ENCODE measurements around the gene SMYD4.
"Not testable (repeated sequence)": the region's sequence is repeated elsewhere in the genome, so short reads cannot be mapped to it uniquely, and the experiment has no call there.

SMYD4 gene

DNA sequence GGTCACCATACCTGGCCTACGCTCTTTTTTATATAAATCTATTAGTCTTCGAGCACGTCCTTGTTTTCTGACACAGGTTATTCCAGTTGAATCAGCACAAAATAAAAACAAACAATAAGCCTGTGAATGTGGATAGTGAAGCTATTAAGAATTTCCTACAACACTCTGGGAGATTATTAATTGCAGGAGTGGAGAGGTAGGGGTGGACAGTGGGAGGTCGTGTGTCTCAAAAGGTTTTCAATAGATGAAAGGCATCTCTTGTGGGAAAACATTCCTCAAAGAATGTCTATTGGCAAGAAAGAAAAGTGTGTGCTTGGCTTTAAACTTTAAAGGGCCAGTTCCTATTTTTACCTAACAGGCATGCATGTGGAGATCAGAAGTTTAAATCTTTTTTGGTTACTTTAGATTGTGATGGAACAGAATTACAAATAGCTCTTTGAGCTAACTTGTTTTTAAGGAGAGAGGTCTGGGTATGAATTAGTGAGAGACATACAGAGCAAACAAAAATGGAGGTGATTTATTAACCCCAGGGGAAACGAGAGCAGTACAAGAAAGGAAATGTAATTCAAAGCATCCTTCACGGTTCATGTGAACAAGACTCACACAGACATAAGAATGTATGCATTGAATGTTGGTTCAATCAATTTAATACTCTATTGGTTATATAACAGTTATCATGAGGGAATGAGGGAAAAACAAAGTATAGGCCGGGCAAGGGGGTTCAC is 9.0 kb downstream of the SMYD4 start:
- no peak for DNase-seq

DNA sequence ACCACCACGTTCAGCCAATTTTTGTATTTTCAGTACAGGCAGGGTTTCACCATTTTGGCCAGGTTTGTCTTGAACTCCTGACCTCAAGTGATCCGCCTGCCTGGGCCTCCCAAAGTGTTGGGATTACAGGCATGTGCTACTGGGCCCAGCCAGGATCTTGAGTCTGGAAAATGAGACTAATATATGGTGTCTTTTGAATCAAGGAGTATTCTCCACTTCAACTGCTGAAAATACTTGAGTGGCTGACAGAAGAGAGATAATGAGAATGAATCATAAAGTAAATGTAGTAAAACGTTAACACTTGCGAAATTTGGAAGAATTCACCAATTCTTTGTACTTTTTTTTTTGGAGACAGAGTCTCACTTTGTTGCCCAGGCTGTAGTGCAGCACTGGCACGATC is 16.6 kb downstream of the SMYD4 start:
- no peak for DNase-seq

DNA sequence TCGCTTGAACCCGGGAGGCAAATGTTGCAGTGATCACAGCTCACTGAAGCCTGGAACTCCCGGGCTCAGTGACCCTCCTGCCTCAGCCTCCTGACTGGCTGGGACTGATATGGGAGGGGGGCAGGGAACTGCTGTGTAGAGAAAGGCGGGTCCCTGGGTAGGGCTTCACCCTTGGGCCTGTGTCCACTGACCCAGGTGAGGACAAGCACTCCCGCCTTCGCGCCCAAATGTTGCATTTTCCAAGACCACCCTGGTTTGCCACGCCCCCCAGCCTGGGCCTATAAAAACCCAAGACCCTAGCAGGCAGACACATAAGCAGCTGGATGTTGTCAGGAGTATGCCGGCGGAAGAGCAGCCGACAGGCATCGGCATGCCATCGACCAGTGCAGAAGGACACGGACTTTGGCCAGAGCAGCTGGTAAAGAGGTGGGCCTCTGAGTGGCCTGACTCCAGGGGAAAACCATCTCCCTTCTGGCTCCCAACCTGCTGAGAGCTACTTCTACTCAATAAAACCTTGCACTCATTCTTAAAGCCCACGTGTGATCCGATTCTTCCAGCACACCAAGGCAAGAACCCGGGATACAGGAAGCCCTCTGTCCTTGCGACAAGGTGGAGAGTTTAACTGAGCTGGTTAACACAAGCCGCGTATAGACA is 19.1 kb downstream of the SMYD4 start:
- no peak for DNase-seq

DNA sequence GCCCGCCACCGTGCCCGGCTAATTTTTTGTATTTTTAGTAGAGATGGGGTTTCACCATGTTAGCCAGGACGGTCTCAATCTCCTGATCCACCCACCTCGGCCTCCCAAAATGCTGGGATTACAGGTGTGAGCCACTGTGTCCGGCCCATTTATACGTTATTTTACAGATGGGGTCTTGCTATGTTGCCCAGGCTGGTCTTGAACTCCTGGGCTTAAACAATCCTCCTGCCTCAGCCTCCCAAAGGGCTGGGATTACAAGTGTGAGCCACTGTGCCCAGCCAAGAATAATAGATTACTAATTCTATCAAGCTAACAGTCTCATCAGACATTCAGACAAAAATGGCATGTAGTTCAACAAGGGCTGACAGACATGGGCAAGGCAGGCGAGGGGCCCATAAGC is 19.9 kb downstream of the SMYD4 start:
- DNase-seq = not testable (repeated sequence)

DNA sequence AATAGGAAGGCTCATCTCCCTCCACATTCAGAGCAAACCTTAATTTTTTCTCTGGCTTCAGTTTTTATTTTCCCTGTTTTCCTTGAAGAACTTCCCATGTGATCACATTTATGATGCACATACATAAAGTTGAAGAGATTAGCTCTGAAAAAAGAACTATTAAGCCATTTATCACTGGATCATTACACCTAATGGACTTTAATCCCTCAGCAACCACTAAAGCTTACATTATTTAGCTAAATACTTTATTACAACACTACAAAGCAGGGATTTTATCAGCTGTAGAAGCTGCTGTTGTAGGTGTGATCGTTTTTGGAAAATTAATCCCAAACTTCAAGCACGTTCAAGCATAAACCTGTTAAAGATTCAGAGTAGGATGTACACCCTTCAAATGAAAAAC is 21.1 kb downstream of the SMYD4 start:
- DNase-seq = no peak

DNA sequence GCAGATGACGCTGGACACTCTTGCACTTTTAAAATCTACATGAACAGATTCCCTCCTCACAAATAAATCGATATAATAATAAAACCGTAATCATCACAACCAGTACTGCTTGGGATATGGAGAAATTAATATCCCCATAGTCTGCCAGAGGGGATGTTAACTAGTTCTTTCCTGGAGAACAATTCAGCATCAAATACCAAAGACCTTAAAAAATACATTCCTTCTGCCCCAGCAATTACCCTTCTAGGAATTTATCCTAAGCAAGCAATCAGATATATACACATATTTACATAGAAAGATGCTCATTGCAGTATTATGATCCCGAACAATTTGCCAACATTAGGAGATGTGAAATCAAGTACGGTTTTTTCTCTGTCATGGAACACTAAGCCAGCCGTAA is 21.8 kb downstream of the SMYD4 start:
- DNase-seq = no peak

DNA sequence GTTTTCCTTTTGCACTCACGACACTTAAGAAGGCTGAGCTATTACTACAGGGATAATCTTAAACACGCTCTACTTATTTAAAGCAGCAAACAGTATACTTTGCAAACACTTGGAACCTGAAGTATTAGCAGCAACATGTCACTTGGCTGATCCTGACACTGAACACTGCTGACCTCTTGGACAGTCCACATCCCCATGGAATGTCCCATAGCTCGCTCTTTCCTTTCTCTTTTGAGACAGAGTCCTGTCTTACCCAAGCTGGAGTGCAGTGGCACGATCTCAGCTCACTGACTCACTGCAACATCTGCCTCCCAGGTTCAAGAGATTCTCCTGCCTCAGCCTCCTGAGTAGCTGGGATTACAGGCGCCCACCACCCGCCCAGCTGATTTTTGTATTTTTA is 26.4 kb downstream of the SMYD4 start:
- DNase-seq = no peak

DNA sequence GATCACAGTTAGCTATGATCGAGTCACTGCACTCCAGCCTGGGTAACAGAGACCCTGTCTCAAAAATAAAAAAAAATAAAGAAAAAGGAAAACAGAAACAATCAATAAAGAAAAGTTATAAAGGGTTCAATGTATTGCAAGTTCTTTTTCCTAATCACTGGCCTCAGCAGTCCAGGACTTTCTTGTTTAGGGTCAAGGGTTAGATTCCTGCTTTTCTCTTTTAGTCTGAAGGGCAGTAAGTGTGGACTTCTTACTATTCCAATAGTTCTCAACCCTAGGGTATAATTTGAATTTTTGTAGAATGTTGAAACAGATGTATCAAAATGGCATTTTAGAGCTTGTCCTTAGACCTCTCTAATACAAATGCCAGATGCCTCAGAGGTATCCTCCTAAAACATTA is 27.3 kb downstream of the SMYD4 start:
- no peak for DNase-seq

DNA sequence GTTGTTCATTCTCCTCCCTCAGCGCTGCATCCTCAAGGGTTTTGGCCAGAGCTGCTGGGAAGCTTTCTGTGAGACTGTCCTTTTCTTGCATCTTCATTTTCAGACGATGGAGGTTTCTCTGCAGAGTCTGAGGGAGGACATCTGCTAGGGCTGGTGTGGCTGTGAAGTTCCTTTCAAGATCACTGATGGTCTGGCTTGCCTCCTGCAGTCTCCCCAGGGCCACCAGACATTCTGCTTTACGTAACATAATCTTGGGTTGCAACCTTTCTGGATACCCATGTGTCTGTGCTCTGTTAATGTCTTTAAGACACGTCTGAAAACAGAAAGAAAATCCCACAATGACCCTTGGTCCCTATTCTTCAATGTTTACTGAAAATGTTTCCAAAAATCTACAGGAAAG is 29.0 kb downstream of the SMYD4 start:
- no peak for DNase-seq

DNA sequence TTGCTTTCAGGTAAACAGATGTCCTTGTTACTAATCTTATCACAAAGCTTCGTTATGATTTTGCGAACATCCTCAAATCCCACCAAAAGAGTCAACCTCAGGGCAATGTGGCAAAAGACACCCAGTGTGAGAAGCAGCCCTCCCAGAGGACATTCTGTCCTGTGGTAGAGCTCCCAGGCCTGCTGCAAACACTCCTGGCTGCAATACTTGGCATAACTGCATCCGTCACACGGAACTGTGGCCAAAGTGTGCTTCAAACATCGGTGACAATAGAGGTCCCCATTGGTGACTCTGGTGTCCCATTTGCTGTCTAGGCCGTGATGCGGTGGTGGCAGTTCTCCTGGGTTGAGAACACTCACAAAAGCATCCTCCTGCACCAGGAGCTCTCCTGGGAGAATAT is 29.5 kb downstream of the SMYD4 start:
- DNase-seq = no peak

DNA sequence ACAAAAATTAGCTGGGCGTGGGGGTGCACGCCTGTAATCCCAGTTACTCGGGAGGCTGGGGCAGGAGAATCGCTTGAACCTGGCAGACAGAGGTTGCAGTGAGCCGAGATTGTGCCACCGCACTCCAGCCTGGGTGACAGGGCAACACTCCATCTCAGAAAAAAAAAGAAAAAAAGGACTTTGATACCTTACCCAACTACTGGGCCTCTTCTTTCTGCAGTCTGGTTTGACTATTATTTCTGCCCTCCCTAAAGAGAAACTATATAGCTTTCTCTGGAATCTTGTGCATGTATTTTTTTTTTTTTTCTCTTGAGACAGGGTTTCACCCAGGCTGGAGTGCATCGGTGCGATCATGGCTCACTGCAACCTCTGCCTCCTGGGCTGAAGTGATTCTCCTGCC is 31.9 kb downstream of the SMYD4 start:
- DNase-seq = not testable (repeated sequence)

DNA sequence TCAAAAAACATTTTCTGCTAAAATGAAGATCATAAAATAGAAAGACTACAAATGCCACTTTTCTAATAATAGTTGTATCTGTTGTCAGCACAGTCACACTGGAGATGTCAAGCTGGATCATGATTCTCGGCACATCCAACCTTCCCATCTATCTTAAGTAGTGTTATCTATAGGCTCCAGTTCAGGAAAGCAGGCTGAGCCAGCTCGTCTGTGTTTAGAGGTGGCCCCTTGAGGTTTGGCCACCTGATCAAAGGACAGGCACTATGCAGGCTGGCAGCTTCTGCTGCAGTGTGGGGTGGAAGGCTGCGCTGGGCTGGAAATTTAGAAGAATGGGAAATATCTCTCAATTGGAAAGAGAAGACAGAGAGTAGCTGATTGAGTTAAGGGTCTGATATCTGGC is 32.4 kb downstream of the SMYD4 start:
- DNase-seq = no peak

DNA sequence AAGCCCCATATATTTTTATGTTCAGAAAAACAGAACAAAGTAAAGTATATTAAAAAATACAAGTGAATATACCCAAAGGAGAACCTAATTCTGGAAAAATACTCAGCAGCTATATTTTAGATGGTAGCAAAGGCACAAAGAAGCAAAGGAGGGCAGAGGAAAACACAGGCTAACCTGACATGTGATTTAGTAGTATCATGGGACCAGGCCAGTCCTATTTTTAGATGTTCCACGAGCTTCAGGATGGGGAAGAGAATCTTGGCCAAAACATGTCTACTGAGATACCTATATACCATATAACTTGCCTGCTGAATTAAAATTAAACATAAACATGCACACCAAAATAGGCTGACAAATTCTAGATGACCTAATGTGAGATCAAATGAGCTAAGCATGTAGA is 32.9 kb downstream of the SMYD4 start:
- no peak for DNase-seq

DNA sequence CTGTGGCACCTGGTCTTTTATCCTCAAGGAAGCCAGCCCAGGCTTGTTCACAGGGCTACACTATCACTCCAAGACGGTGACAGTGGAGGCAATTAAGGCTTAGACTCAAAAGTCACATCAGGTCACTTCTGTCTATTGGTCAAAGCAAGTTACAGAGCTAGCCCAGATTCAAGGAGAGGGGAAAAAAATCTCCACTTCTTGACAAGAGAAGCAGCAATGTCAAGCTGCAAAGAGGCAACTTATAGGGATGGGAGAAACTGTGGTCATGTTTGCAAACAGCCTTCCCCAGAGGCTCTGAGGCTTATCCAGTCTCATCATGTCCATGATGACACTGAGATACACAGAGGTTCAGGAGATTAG is 36.3 kb downstream of the SMYD4 start:
- no peak for DNase-seq

DNA sequence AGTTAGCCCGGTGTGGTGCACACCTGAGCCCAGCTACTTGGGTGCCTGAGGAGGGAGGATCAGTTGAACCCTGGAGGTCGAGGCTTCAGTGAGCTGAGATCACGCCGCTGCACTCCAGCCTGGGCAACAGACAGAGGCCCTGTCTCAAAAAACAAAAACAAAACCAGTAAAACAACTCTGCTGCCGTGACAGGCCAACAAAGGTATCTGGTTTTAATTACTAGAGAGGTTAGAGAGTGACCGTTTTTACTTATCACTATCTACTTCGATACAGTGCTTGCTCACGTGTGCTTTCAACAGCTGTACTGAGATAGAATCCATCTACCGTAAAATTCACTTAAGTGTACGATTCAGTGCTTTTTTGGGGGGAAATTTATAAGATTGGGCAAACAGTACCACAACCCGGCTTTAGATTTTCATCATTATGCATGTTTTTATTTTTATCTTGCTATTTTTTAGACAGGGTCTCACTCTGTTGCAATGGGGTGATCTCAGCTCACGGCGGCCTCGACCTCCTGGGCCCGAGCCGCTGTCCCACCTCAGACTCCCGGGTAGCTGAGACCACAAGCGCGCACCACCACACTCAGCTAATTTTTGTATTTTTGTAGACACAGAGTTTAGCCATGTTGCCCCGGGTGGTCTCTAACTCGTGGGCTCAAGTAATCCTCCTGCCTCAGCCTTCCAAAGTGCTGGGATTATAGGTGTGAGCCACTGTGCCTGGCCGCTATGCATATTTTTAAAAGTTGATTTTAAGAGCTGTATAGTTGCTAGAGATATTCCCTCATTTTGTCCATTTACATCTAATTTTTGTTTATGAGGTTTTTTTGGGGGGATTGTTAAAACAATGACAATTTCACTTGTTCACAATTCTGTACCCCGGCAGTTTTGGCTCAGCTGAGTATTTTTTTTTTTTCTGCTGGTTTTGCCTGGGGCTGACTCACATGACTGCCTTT is 36.9 kb downstream of the SMYD4 start:
- no peak for DNase-seq

DNA sequence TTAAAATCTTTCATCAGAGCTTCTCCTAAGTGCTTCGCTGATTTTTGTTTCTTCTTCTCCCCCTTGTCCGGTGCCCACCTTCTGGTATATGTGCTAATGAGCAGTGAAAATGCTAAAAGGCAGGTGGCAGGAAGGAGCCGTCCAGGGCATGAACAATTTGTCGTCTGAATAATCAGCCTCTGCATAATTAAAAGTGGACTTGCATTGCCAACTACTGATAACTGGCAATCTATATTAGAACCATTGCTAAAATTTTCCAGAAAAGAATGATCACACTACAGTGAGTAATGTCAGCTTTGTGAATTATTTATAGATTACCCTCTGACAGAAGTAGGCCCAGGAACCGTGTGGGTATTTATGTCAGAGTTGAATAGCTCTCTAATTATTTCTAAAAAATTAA is 39.8 kb downstream of the SMYD4 start:
- no peak for DNase-seq

DNA sequence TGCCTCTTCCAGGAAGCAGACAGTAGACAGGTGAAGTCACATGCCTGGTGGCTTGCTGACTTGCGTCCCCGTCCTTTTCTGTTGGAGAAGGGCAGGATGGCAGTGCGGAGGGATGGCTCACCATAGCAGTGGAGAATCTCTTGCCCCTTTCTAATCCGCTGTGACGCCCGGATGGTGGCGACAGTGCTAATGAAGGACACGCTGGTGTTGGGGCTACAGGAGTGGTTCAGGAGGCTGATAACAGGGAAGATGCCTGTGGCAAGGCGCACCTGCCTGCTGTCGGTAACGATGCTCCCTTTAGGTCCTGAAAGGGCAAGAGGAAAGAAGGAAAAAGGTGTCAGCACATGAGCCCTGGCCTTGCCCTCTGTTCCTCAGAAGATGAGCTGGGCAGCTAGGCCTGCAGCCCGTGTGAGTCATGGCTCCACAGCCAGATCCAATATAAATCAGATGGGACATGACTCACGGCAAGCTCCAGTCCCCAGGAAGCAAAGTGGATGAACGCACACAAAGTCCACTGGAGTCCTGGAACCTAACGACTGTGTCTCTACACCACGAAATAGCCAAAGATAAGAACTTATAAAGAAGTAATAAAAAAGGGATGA is 42.3 kb downstream of the SMYD4 start:
- no peak for DNase-seq

DNA sequence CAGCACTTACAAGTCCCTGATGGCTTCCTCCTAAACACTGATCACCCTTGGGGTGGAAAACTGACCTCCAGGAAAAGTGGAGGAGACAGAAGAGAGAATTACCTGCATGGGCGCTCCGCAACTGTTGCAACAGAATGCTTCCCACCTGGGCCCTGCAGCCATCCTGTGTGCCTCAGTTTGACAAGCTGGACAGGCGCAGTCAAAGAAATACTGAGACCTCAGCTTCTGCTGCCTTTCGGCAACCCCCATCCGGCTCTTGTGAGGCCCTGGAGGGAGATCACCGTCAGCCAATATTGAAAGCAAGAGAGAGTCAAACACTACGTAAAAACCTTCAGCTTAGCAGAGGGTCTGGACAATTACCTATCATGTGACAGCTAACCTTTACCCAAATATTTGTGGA is 43.0 kb downstream of the SMYD4 start:
- DNase-seq = no peak

DNA sequence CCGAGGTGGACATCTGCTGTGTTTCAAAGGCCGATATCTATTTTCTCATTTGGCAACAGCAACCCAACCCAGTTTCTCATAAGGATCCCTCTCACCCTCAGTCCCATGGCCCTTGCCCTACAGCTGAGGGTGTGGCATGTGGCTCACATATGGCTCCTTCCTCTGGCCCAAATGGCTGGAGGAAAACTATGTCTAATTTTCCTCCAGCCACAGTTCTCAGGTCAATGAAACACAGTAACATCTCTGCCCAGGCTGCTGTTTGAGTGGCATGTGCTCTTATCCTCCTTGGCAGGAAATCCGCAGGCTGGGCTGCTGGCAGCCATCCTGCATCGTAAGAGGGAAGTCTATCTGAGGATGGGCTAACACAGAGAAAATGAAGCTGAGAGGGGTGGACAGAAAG is 43.8 kb downstream of the SMYD4 start:
- no peak for DNase-seq

DNA sequence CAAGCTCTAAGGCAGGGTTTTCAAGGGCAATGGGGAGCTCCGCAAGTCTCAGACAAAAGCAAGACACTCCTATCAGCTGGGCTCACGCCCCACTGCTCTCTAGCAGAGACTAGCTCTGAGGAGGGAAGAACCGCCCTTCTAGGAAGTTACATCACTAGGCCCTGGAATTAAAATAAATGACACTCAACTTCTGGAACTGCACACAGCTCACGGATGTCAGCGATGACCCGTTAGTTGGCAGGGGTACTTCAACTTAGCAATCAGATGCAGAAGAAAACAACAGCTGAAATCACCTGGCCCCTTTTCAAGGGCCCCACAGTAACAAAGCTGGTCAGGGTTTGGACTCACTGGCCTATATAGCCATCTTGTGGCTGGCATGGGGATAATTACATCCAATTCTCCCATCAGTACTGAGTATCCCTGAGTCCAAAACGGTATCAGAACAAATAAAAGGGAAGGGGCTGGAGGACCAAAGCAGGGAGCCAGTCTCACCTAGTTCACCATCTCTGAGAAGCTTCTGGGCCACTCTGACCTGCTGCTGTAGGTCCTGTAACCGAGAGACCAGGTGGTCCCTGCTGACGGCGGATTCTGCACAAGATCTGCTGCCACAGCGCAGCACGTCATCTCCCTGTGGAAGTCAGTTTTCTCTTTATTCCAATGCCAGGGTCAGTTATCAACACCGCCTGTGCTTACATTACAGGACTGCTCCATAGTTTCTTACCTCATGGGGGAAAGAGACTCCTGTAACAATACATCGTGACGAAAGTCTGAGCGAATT is 45.7 kb downstream of the SMYD4 start:
- DNase-seq = no peak

DNA sequence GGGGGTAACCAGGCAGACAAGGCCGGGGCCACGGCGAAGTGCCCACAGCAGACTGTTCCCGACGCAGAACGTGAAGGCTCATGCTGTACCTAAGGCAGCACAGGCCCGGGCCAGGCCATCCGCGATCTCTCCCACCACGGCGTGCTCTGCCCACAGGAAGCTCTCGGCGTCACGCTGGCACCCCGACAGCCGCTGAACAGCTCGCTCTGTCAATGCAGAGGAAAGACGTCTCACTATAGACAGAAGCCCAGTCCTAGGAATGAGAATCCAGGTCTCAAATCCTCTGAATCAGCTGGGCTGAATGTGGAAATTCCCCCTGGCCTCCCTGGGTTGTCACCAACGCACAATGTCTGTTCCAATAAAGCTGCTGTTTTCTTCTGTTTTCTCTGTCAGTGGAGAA is 46.4 kb downstream of the SMYD4 start:
- no peak for DNase-seq

DNA sequence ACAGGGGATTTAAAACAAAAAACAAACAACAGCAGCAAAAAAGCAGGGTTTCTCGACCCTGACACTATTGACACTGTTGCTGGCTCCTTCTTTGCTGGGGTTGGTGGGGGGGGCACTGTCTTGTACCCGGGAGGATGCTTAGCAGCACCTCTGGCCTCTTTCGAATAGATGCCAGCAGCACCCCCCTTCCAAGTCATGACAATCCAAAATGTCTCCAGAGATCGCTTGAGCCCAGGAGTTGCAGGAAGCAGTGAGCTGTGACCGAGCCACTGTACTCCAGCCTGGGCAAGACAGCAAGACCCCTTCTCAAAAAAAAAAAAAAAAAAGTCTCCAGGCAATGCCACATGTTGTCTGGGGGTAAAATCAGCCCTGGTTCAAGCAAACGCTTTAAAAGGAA is 47.5 kb downstream of the SMYD4 start:
- DNase-seq = no peak
